Skeletal muscle satellite cell (primary cell): ENCODE results near the gene OR52M1. TPM values are rescaled to one million over a fixed set of nuclear protein-coding genes. Genes with fewer than 3 reads are reported as not detected.

ENCODE experiments used
- H3K27me3 ChIP-seq: 2 replicates; pipeline ENCODE4 v1.7.0; 2013; ENCODE audit warnings: low read length; ENCODE audit not compliant: control insufficient read depth, insufficient read depth
- H3K36me3 ChIP-seq: 2 replicates; pipeline ENCODE4 v1.7.0; 2013; ENCODE audit warnings: mild to moderate bottlenecking, control low read depth, low read length; ENCODE audit not compliant: insufficient read depth
- H3K4me1 ChIP-seq: 2 replicates; pipeline ENCODE4 v1.7.0; 2013; ENCODE audit warnings: low read length; ENCODE audit not compliant: control insufficient read depth, insufficient read depth
- H3K4me2 ChIP-seq: 2 replicates; pipeline ENCODE4 v1.7.0; 2013; ENCODE audit warnings: mild to moderate bottlenecking, low read length
- H3K4me3 ChIP-seq: 2 replicates; pipeline ENCODE4 v1.7.0; 2013; ENCODE audit warnings: low read length
- H3K9ac ChIP-seq: 2 replicates; pipeline ENCODE4 v1.7.0; 2013; ENCODE audit warnings: mild to moderate bottlenecking, low read depth, low read length, moderate library complexity
- H3K9me3 ChIP-seq: replicated peaks from 2 replicates; pipeline ENCODE4 v1.7.0; 2013; ENCODE audit warnings: mild to moderate bottlenecking, control low read depth, low read length
- total RNA-seq: library from RNA; depleted of rRNA; stranded (reverse); fragments of >200 nt; gene quantifications from 2 replicates; pipeline ENCODE4 v1.2.3, GENCODE V29; 2012; rRNA removed

Gene OR52M1, protein sequence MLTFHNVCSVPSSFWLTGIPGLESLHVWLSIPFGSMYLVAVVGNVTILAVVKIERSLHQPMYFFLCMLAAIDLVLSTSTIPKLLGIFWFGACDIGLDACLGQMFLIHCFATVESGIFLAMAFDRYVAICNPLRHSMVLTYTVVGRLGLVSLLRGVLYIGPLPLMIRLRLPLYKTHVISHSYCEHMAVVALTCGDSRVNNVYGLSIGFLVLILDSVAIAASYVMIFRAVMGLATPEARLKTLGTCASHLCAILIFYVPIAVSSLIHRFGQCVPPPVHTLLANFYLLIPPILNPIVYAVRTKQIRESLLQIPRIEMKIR
- total RNA-seq = not detected in 2 replicates

DNA sequence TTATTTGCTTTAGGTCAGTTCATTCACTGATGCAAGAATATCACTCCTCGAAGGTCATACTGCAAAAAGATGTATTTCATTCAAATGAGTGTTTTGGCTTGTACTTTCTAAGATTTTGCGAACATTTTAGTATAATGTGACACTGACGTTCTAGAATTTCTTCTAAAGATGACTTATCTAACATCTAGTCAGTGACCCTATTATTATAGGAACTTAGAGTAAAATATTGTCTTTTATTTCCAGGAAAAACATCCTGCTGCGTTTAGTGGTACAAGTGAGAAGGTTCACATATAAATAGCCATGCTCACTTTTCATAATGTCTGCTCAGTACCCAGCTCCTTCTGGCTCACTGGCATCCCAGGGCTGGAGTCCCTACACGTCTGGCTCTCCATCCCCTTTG, at the start of gene OR52M1:
Gene OR52M1, plus strand, starts transcription at position 301 of the 400 bp plus-strand sequence. Its CDS starts 0 bp downstream, at position 301.
- Histone ChIP-seq H3K9me3 (no peaks in the 10 kb centered on the region), H3K4me1 (no peaks in the 10 kb centered on the region), H3K9ac (no peak within 1 kb of the TSS), H3K36me3 (no peaks in the 10 kb centered on the region), H3K4me2 (no peak within 1 kb of the TSS), H3K4me3 (no peak within 1 kb of the TSS), H3K27me3 (no peaks in the 10 kb centered on the region)

DNA sequence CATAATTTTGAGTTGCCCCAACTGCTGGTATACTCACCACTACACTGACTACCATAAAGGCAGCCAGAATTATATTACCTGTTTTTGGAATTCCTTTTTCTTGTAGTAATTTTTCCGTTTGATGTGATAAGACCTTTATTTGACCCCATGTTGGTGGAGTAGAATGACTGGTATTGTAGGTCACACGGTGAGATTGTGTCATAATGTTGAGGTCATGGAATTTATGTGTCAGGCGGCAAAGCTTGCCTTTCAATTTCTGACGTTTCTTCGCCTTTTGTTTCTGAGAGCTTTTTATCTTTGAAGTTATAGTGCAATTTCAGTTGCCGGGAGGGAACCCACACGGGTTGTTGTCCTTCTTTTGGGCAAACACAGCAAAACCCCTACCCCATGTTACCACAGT, 49.5 kb upstream of the OR52M1 start:
- H3K9me3 ChIP-seq = no peaks in the 10 kb centered on the region
- no peaks in the 10 kb centered on the region for H3K4me1 ChIP-seq
- H3K27me3 ChIP-seq = peaks cover 47% of the 10 kb centered on the region
- no peak overlapping the region for H3K9ac ChIP-seq
- H3K36me3 ChIP-seq = no peaks in the 10 kb centered on the region
- no peak overlapping the region for H3K4me3 ChIP-seq
- H3K4me2 ChIP-seq = no peak overlapping the region

DNA sequence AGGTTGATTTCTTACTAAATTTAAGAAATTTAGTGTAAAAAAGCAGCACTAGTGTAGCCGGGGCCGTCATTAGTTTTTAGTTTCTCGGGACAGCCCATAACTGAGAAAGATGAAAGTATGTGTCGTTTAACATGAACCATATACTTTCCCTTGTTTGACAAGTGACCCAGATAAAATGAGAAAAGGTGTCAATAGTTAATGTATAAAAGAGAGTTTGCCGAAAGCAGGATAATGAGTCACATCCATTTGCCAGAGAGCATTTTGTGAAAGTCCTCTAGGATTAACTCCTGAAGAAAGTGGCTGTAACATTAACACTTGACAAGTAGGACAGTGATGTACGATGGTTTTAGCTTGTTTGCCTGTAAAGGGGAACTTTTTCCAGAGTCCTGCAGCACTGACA, 49.0 kb upstream of the OR52M1 start:
- Histone ChIP-seq H3K4me1 (no peaks in the 10 kb centered on the region), H3K9me3 (no peaks in the 10 kb centered on the region), H3K36me3 (no peaks in the 10 kb centered on the region), H3K4me3 (no peak overlapping the region), H3K27me3 (peaks cover 47% of the 10 kb centered on the region), H3K4me2 (no peak overlapping the region), H3K9ac (no peak overlapping the region)

DNA sequence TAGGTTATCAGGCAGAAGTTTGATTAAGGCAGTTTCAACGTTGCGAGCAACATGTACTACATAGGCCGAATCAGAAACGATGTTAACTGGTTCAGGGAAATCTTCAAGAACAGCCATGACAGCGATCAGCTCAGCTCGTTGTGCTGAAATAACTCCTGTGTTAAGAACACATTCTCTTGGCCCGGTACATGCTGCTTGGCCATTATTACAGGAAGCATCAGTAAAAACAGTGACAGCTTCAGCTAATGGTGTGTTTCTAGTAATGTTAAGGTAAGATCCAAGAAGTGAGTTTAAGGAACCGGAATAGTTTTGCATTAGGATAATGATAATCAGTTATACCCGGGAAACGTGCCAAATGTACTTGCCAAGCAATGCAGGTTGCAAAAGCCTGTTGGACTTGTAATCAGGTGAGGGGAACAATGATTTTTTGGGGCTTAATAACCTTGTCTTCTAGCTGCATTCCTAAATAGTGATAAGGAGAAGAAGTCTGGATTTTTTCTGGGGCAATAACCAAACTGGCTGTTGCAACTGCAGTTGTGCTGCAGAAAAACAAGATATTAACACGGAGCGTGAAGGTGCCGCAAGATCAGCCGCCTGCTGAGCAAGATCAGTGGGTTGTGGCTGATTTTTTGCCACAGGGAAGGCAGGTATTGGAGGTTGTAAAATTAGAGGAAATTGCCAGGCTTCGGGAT, 48.3 kb upstream of the OR52M1 start:
- peaks cover 47% of the 10 kb centered on the region for H3K27me3 ChIP-seq
- no peaks in the 10 kb centered on the region for H3K36me3 ChIP-seq
- H3K4me3 ChIP-seq = no peak overlapping the region
- no peak overlapping the region for H3K4me2 ChIP-seq
- no peaks in the 10 kb centered on the region for H3K4me1 ChIP-seq
- H3K9me3 ChIP-seq = no peaks in the 10 kb centered on the region
- H3K9ac ChIP-seq = no peak overlapping the region

DNA sequence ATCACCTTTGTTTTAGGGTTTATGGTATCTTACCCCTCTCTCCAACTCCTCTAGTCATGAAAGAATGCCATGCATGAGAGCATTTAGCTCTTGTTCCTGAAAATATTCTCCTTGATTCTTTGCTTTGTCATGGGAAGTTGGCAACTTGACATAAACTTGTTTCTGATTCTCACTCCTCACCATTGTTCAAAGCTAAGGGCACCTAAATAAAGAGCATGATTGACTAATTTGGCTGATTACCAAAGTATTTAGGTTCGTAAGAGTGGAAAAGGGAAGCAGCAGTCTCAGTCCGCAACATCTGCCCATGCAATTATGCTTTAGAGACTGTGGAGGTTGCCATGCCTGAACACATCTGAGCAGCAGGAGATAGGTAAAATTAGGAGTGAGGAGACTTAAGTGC, 36.1 kb upstream of the OR52M1 start:
- Histone ChIP-seq H3K27me3 (no peaks in the 10 kb centered on the region), H3K36me3 (no peaks in the 10 kb centered on the region), H3K9me3 (no peaks in the 10 kb centered on the region), H3K9ac (no peak overlapping the region), H3K4me3 (no peak overlapping the region), H3K4me2 (no peak overlapping the region), H3K4me1 (no peaks in the 10 kb centered on the region)

DNA sequence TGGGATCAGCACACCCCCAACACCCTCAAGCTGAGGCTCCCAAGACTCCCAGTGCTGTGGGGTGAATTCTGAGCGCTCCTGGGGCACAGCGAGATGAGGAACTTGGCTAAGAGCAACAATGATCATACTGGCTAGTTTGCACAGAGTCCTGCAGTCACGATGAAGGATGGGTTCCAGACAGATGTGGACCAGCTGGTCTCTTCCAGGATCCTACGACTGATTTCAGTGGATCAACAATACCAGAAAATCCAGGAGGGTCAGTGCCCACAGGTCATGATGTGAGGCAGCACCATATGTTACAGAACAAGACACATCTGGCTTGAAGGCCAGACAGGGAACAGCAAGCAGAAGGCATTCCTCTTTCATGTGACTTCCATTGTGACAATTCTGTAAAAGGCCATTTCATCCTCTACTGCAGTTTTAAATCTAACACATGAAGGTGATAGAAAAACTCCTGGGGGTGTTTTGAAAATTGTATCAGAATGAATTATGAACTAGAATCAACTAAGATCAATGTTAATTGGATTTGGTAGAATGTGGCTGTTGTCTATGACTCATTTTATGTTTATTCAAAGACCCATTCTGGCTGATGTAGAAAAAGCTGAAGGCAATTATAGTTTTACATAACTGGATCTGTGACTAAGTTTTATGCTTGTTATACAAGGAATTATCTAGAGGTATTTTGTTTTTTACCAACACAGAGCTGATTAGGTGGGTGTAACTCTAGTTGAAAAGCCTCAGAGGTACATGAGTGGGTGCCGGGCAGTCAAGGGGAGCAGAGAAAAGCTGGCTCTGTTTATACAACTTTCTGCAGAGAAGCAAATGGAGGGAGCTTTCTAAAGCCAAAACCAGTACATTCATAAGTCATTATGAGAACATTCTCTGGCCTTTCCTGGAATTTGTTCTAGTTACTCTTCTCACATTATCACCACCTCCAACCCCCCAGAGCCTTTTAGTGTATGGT, 33.4 kb upstream of the OR52M1 start:
- Histone ChIP-seq H3K4me1 (no peaks in the 10 kb centered on the region), H3K4me3 (no peak overlapping the region), H3K9me3 (no peaks in the 10 kb centered on the region), H3K4me2 (no peak overlapping the region), H3K27me3 (no peaks in the 10 kb centered on the region), H3K36me3 (no peaks in the 10 kb centered on the region), H3K9ac (no peak overlapping the region)

DNA sequence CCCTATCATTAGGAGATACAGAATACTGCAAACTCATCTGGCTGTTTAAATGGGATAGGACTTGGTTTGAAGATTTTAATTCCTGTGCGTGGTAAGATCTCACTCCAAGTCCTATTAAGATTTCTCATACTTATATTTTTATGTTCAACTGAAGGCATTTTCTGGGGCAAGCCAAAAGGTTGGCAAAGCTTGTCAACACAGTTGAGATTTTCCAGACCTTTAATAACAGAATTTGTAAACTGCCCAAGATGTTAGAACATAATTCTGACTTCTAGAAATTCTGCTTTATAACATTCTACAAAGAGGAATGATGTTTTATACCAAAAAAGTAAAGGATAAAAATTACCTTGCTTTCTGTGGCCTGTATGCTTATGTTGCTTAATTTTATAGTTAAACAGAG, 30.8 kb upstream of the OR52M1 start:
- Histone ChIP-seq H3K9ac (no peak overlapping the region), H3K4me1 (no peaks in the 10 kb centered on the region), H3K36me3 (no peaks in the 10 kb centered on the region), H3K4me2 (no peak overlapping the region), H3K27me3 (peaks cover 5% of the 10 kb centered on the region), H3K9me3 (no peaks in the 10 kb centered on the region), H3K4me3 (no peak overlapping the region)

DNA sequence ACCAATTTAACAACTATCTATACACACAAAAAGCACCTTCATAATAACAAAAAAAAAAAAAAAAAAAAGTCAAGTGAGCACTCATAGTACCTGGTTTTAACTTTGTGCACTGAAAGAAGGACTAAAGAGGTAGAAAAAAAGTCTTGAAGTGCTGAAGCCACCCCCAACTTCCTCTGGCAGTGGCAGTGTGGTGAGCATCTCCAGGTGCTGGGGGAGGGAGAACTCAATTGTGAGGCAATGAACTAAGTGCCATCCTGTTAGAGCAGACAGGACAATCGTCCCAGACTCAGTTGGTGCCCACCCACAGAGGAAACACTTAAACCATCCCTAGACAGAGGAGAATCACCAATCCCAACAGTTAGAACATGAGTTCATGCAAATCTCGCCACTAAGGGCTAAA, 22.7 kb upstream of the OR52M1 start:
- Histone ChIP-seq H3K9ac (no peak overlapping the region), H3K4me2 (no peak overlapping the region), H3K27me3 (peaks cover 6% of the 10 kb centered on the region)

DNA sequence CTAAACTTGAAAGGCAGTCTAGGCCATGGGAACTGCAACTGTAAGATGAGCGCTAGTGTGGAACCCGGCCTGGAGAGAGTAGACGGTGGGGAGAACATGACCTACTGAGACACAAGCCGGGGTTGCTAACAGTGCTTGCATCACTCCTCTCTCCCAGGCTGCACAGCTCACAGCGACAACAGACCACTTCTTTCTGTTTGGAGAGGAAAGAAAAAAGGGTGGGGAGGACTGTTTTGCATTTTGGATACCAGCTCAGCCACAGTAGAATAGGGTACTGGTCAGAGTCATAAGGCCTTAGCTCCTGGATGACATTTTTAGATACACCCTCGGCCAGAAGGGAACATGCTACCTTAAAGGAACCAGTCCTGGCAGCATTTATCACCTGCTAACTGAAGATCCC, 22.2 kb upstream of the OR52M1 start:
- H3K4me2 ChIP-seq = no peak overlapping the region
- no peak overlapping the region for H3K9ac ChIP-seq
- no peaks in the 10 kb centered on the region for H3K36me3 ChIP-seq
- peaks cover 6% of the 10 kb centered on the region for H3K27me3 ChIP-seq
- H3K9me3 ChIP-seq = no peaks in the 10 kb centered on the region
- no peak overlapping the region for H3K4me3 ChIP-seq
- no peaks in the 10 kb centered on the region for H3K4me1 ChIP-seq

More for the DNA sequence above, 22.7 kb upstream of the OR52M1 start:
- H3K4me1 ChIP-seq = no peaks in the 10 kb centered on the region
- no peaks in the 10 kb centered on the region for H3K36me3 ChIP-seq
- H3K9me3 ChIP-seq = no peaks in the 10 kb centered on the region
- no peak overlapping the region for H3K4me3 ChIP-seq

DNA sequence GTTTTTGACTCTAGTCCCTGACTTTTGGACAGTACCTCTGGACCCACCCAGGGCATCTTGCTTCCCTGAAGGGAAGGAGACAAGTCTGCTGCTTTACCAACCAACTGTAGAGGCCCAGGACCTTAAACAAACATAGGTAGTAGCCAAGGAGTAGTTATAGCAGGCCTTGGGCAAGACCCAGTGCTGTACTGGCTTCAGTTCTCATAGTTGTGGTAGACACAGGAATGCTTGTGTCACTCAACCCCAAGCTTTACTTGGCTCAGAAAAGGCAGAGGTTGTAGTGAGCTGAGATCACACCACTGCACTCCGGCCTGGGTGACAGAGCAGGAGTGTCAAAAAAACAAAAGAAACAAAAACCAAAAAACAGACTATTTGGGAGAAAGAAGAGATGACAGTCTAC, 21.3 kb upstream of the OR52M1 start:
- peaks cover 5% of the 10 kb centered on the region for H3K27me3 ChIP-seq
- no peak overlapping the region for H3K9ac ChIP-seq
- no peak overlapping the region for H3K4me3 ChIP-seq
- H3K4me2 ChIP-seq = no peak overlapping the region
- H3K4me1 ChIP-seq = no peaks in the 10 kb centered on the region
- no peaks in the 10 kb centered on the region for H3K36me3 ChIP-seq
- H3K9me3 ChIP-seq = no peaks in the 10 kb centered on the region

DNA sequence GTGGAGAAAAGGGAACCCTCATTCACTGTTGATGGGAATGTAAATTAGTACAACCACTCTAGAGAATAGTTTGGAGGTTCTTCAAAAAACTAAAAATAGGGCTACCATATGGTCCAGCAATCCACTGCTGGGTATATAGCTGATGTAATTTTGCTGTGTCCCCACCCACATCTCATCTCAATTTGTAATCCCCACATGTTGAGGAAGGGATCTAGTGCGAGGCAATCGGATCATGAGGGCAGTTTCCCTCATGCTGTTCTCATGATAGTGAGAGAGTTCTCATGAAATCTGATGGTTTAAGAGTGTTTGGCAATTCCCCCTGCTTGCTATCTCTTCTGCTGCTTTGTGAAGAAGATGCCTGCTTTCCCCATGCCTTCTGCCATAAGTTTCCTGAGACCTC, 17.1 kb upstream of the OR52M1 start:
- H3K4me2 ChIP-seq = no peak overlapping the region
- no peaks in the 10 kb centered on the region for H3K4me1 ChIP-seq
- no peaks in the 10 kb centered on the region for H3K27me3 ChIP-seq
- no peak overlapping the region for H3K9ac ChIP-seq
- no peaks in the 10 kb centered on the region for H3K36me3 ChIP-seq
- no peak overlapping the region for H3K4me3 ChIP-seq
- no peaks in the 10 kb centered on the region for H3K9me3 ChIP-seq
